Lower lobe of right lung (tissue), 2 donors: ENCODE data around the gene ITGB8. TPM values are rescaled to one million over a fixed set of nuclear protein-coding genes. Genes with fewer than 3 reads are reported as not detected.

Experiments
- ATAC-seq, 2 donors: fragments of 200-7000 bp; cut with Tn5 transposase; one replicate each; pipeline ENCODE4 v1.9.1; 2020 to 2022; ENCODE audit warnings: mild to moderate bottlenecking in 2 of 2, moderate library complexity in 2 of 2
- DNase-seq: peaks from one replicate; pipeline ENCODE4 v3.0.0-alpha.2; 2020
- H3K27ac ChIP-seq: fragments of 200-600 bp; one replicate; pipeline ENCODE4 v1.8.0; 2022
- H3K27me3 ChIP-seq: fragments of 200-600 bp; one replicate; pipeline ENCODE4 v1.8.0; 2022; ENCODE audit warnings: low read depth
- H3K36me3 ChIP-seq: fragments of 200-600 bp; one replicate; pipeline ENCODE4 v1.8.0; 2022; ENCODE audit warnings: mild to moderate bottlenecking
- H3K4me1 ChIP-seq: fragments of 200-600 bp; one replicate; pipeline ENCODE4 v1.8.0; 2022
- H3K4me3 ChIP-seq: fragments of 200-600 bp; one replicate; pipeline ENCODE4 v1.8.0; 2022; ENCODE audit warnings: mild to moderate bottlenecking
- H3K9me3 ChIP-seq: fragments of 200-600 bp; one replicate; pipeline ENCODE4 v1.8.0; 2022
- CTCF ChIP-seq: fragments of 200-600 bp; IDR thresholded peaks from one replicate; pipeline ENCODE4 v1.8.0; 2022; ENCODE audit warnings: antibody characterized with exemption, mild to moderate bottlenecking
- intact Hi-C: fragments of 100-400 bp; cut with DNase I; formaldehyde crosslinking; loops from one replicate; pipeline ENCODE4 v1.11.0; 2022
- total RNA-seq: library from RNA; stranded (reverse); fragmentation: NEBNext Ultra II Directional; extraction: Animal tissue kit (Norgen Biotek cat#: 25700); gene quantifications from one replicate; pipeline ENCODE4 v1.2.1, GENCODE V29; 2021
- donor health status: DM: no; HTN: yes; CAD: no; lungs with severe emphysema.

ITGB8 gene
- total RNA-seq, 1 donor from 2014 or later: 8.0 TPM

DNA sequence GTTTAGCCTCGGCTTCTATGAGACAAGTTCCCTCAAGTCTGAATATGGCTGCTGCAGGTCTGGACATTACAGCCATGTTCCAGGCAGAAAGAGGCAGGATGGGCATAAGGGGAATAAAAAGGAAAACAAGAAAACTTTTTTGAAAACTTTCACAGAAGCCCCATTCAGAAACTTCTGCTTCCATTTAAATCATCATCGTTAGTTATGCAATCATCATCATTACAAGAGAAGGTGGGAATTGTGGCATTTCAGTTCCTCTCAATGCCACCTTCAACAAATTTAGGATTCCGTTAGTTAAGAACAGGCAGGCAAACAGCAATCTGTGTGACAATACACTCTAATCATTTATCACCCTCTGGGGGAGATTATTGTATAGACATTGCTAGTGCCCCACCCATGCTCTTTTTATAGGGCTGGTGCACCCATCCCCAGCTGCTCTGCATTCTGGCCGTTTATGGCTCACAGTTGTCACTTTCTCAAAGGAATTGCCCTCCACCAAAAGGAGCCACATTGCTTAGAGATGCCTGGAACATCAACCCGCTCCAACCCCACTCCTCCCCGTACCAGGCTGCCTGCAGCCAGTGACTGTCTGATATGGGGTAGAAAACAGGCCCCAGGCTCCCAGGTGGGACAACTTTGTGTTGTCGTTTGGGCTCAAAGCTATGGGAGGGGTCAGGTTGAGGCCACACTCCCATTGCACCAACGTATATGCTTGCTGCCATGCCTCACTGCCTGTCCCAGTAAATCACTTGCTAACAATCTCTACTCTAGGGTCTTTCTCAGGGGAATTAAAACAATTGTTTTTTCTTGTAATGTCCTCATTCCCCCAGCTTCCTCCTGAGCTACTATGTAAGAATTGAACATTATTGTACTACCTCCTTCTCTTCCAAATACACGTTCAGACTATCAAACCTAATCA is 24.2 kb downstream of the ITGB8 start:
- Histone ChIP-seq H3K9me3 (no peaks in the 10 kb centered on the region), H3K27me3 (no peaks in the 10 kb centered on the region), H3K4me3 (no peak overlapping the region), H3K4me1 (peaks cover 9% of the 10 kb centered on the region), H3K36me3 (no peaks in the 10 kb centered on the region), H3K27ac (no peak overlapping the region)
- intact Hi-C loops: no loop called here
- no peak for TF ChIP-seq CTCF
- peak in 1 of 2 donors; percentile 13 for ATAC-seq
- DNase-seq: no peak

DNA sequence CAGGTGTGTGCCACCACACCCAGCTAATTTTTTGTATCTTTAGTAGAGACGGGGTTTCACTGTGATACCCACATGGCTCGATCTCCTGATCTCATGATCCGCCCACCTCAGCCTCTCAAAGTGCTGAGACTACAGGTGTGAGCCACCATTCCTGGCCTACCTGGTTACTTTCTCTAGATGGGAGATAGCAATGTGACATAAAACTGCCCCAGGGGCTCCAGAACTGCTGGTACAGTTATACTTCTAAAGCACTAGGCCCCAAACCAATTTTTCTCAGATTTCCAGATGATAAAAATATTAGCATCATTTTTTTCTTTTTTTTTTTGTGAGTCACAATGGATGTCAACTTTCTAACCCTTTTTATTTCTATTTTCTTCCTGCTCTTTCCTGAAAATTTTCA is 27.4 kb downstream of the ITGB8 start:
- Histone ChIP-seq H3K36me3 (no peaks in the 10 kb centered on the region), H3K4me3 (no peak overlapping the region), H3K27ac (no peak overlapping the region), H3K27me3 (no peaks in the 10 kb centered on the region), H3K9me3 (no peaks in the 10 kb centered on the region), H3K4me1 (no peaks in the 10 kb centered on the region)
- no peak for DNase-seq
- TF ChIP-seq CTCF: no peak
- intact Hi-C loops: no loop called here
- no peak for ATAC-seq

DNA sequence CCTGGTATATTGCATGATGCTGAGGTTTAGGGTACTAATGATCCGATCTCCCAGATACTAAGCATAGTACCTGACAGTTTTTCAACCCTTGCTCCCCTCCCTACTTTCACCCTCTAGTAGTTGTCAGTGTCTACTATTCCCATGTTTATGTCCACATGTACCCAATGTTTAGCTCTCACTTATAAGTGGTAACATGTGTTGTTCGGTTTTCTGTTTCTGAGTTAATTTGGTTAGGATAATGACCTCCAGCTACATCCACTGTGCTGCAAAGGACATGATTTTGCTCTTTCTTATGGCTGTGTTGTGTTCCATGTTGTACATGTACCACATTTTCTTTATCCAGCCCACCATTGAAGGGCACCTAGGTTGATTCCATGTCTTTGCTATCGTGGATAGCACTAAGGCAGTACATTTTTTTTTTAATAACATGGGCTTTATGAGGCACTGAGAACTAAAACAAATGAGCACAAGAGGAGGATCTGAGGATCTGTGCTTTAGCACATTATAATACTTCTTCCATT is 28.1 kb downstream of the ITGB8 start:
- DNase-seq (no peak), ATAC-seq (no peak)
- H3K27ac ChIP-seq: no peak overlapping the region
- H3K27me3 ChIP-seq: no peaks in the 10 kb centered on the region
- H3K36me3 ChIP-seq: no peaks in the 10 kb centered on the region
- no peaks in the 10 kb centered on the region for H3K4me1 ChIP-seq
- H3K9me3 ChIP-seq: no peaks in the 10 kb centered on the region
- intact Hi-C loops: no loop called here
- no peak for TF ChIP-seq CTCF
- H3K4me3 ChIP-seq: no peak overlapping the region

GRCh38 chr7:20359341-20359963 is 28.8 kb downstream of the ITGB8 start:
- Histone ChIP-seq H3K27ac (no peak overlapping the region), H3K4me3 (no peak overlapping the region), H3K27me3 (no peaks in the 10 kb centered on the region), H3K9me3 (no peaks in the 10 kb centered on the region), H3K4me1 (no peaks in the 10 kb centered on the region), H3K36me3 (no peaks in the 10 kb centered on the region)
- no peak for TF ChIP-seq CTCF
- ATAC-seq (peak in 1 of 2 donors; percentile 11), DNase-seq (no peak)
- intact Hi-C loops: no loop called here

GRCh38 chr7:20362574-20363253 is 32.0 kb downstream of the ITGB8 start:
- Histone ChIP-seq H3K27me3 (no peaks in the 10 kb centered on the region), H3K36me3 (no peaks in the 10 kb centered on the region), H3K4me3 (no peak overlapping the region), H3K27ac (no peak overlapping the region), H3K4me1 (no peaks in the 10 kb centered on the region), H3K9me3 (no peaks in the 10 kb centered on the region)
- no peak for TF ChIP-seq CTCF
- intact Hi-C loops: no loop called here
- ATAC-seq (no peak), DNase-seq (no peak)
